ENCODE results near the gene PI4KB.

PI4KB gene

DNA sequence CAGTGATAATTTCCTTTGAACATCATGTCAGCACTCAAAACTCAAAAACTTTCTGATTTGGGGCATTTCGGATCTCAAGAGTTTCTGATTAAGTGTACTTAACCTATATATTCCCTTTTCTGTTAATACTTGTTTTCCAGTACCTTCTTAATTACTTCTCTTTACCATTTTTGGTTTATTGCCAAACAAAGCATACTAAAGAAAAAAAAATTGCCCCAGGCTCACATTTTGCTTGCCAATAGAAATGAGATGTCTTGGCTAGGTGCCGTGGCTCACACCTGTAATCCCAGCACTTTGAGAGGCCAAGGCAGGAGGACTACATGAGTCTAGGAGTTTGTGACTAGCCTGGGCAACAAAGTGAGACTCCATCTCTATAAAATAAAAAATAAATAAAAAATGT lies 67.9 kb downstream of the PI4KB start:
- Histone ChIP-seq H3K9me3 (ENCODE audit: insufficient read depth, low read depth, low read length) (no peaks in the 10 kb centered on the region), H3K4me3 (ENCODE audit: low read length) (no peak overlapping the region), H3K36me3 (ENCODE audit: insufficient read depth, low read depth, low read length) (peaks cover 26% of the 10 kb centered on the region), H3K4me1 (ENCODE audit: insufficient read depth, low read length) (peaks cover 7% of the 10 kb centered on the region; the same call in 1 of the 2 replicates), H3K9ac (ENCODE audit: low read depth, low read length) (no peak overlapping the region), H3K27ac (ENCODE audit: low read length) (no peak overlapping the region), H3K27me3 (ENCODE audit: insufficient read depth, low read length) (no peaks in the 10 kb centered on the region)

DNA sequence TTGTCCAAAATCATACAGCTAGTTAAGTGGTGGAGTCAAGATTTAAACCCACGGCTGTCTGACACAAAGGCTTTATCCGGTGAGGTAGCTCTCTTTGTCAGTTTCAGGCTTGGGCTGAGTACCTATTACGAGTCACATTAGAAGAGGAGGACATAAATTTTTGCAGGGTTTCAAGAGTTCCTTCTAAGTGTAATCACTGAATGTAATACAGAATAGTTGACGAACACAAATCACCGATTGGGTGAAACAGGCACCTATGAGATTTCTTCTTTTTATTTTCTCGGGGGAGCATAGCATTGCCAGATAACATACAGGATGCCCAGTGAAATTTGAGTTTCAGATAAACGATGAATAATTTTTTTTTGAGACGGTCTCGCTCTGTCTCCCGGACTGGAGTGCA lies 71.8 kb downstream of the PI4KB start:
- Histone ChIP-seq H3K36me3 (ENCODE audit: insufficient read depth, low read depth, low read length) (peaks cover 4% of the 10 kb centered on the region; the same call in 1 of the 2 replicates), H3K27ac (ENCODE audit: low read length) (peak overlapping the region; percentile 68), H3K9ac (ENCODE audit: low read depth, low read length) (peak overlapping the region; percentile 88), H3K4me3 (ENCODE audit: low read length) (peak overlapping the region; percentile 99), H3K4me1 (ENCODE audit: insufficient read depth, low read length) (peaks cover 7% of the 10 kb centered on the region; the same call in 1 of the 2 replicates), H3K27me3 (ENCODE audit: insufficient read depth, low read length) (no peaks in the 10 kb centered on the region), H3K9me3 (ENCODE audit: insufficient read depth, low read depth, low read length) (no peaks in the 10 kb centered on the region)

DNA sequence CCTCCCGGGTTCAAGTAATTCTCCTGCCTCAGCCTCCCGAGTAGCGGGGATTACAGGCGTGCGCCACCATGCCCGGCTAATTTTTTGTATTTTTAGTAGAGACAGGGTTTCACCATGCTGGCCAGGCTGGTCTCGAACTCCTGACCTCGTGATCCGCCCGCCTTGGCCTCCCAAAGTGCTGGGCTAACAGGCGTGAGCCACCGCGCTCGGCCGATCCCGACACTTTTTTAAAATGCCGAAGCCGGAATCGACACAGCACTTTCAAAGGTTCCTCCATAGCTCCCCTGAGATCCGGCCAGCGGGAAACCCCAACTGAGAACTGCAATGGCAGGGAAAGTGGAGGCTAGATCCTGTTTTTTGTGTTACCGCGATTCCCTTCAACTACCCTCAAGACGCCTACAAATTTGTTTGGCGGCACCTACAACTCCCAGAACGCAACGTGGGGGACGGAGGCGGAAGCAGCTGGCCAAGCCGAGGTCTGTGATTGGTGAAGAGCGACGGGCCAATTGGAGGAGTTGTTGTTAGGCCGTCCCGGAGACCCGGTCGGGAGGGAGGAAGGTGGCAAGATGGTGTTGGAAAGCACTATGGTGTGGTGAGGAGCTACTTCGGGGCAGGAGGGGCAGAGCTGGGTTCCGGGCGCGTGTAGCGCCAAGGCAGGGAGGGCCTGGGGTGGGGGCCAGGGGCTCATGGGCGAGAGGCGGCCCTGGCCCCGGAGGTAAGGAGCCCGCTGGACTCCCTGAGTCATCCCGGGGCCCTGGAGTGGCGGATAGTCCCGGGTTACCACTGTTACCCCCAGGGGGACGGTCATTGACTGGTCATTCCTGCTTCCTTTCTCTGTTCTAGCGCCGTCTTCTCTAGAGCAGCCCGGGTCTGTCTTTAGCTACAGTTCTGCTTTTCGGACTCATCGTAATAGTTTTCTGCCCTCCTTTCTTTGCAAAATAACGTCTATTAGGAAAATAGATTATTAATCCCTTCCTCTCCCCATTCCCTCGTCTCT lies 72.7 kb downstream of the PI4KB start, which contains the start of gene PSMD4:
PSMD4 (plus strand) TSS at position 518 of the 997 bp plus-strand sequence; CDS start at position 567, 49 bp downstream.
- Histone ChIP-seq H3K27me3 (ENCODE audit: insufficient read depth, low read length) (no peaks in the 10 kb centered on the region), H3K36me3 (ENCODE audit: insufficient read depth, low read depth, low read length) (peaks cover 11% of the 10 kb centered on the region), H3K4me1 (ENCODE audit: insufficient read depth, low read length) (peaks cover 7% of the 10 kb centered on the region; the same call in 1 of the 2 replicates), H3K27ac (ENCODE audit: low read length) (peak within 1 kb of the TSS; percentile 68), H3K9ac (ENCODE audit: low read depth, low read length) (peak within 1 kb of the TSS; percentile 88), H3K9me3 (ENCODE audit: insufficient read depth, low read depth, low read length) (no peaks in the 10 kb centered on the region), H3K4me3 (ENCODE audit: low read length) (peak within 1 kb of the TSS; percentile 99)

- Histone ChIP-seq H3K36me3 (ENCODE audit: insufficient read depth, low read depth, low read length) (peaks cover 37% of the 10 kb centered on the region), H3K9ac (ENCODE audit: low read depth, low read length) (no peak overlapping the region), H3K4me1 (ENCODE audit: insufficient read depth, low read length) (peaks cover 7% of the 10 kb centered on the region; the same call in 1 of the 2 replicates), H3K9me3 (ENCODE audit: insufficient read depth, low read depth, low read length) (no peaks in the 10 kb centered on the region), H3K4me3 (ENCODE audit: low read length) (no peak overlapping the region), H3K27ac (ENCODE audit: low read length) (no peak overlapping the region), H3K27me3 (ENCODE audit: insufficient read depth, low read length) (no peaks in the 10 kb centered on the region)
Measured at GRCh38 chr1:151251656-151252470, 75.4 kb downstream of the PI4KB start.

GRCh38 chr1:151246786-151247185 lies 80.4 kb downstream of the PI4KB start:
- Histone ChIP-seq H3K4me3 (ENCODE audit: low read length) (no peak overlapping the region), H3K9me3 (ENCODE audit: insufficient read depth, low read depth, low read length) (no peaks in the 10 kb centered on the region), H3K9ac (ENCODE audit: low read depth, low read length) (no peak overlapping the region), H3K4me1 (ENCODE audit: insufficient read depth, low read length) (no peaks in the 10 kb centered on the region), H3K36me3 (ENCODE audit: insufficient read depth, low read depth, low read length) (peaks cover 87% of the 10 kb centered on the region), H3K27ac (ENCODE audit: low read length) (no peak overlapping the region), H3K27me3 (ENCODE audit: insufficient read depth, low read length) (no peaks in the 10 kb centered on the region)

DNA sequence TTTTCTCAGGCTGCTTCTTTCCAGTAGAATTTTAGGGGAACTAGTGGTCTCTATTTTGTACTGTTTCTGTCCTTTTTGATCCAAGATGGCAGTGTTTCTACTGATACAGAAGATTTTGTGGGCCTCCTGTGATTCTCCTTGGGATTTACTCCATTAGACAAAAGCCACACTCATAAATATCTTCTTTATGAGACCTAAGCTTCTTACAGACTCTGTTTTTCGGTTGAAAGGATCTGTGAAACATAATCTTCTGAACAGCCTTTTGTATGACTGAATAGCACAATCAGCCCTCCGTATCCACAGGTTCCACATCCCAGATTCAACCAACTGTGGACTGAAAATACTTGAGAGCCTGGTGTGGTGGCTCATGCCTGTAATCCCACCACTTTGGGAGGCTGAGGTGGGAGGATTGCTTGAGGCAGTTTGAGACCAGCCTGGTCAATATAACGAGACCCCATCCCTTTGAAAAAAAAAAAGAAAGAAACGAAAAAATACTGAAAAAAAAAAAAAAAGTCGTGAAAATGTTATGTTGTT lies 83.5 kb downstream of the PI4KB start:
- Histone ChIP-seq H3K9me3 (ENCODE audit: insufficient read depth, low read depth, low read length) (no peaks in the 10 kb centered on the region), H3K36me3 (ENCODE audit: insufficient read depth, low read depth, low read length) (peaks cover 98% of the 10 kb centered on the region), H3K4me1 (ENCODE audit: insufficient read depth, low read length) (no peaks in the 10 kb centered on the region), H3K9ac (ENCODE audit: low read depth, low read length) (no peak overlapping the region), H3K27ac (ENCODE audit: low read length) (no peak overlapping the region), H3K4me3 (ENCODE audit: low read length) (no peak overlapping the region), H3K27me3 (ENCODE audit: insufficient read depth, low read length) (no peaks in the 10 kb centered on the region)

DNA sequence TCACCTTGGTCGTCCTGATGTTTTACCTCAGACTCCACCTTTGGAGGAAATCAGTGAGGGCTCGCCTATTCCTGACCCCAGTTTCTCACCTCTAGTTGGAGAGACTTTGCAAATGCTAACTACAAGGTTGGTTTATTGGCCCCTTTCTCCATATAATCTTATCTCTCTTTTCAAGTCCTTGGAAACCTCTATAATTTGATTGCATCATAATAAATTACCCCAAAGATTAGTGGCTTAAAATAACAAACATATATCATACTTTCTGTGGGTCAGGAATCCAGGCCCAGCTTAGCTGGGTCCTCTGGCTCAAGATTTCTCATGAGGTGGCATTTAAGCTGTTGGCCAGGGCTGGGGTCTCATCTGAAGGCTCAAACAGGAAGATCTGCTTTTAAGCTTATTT lies 84.8 kb downstream of the PI4KB start:
- no peak overlapping the region for H3K27ac ChIP-seq (ENCODE audit: low read length)

More for the DNA sequence above, 84.8 kb downstream of the PI4KB start:
- Histone ChIP-seq H3K36me3 (ENCODE audit: insufficient read depth, low read depth, low read length) (peaks cover 98% of the 10 kb centered on the region), H3K4me3 (ENCODE audit: low read length) (no peak overlapping the region), H3K9me3 (ENCODE audit: insufficient read depth, low read depth, low read length) (no peaks in the 10 kb centered on the region), H3K4me1 (ENCODE audit: insufficient read depth, low read length) (no peaks in the 10 kb centered on the region), H3K27me3 (ENCODE audit: insufficient read depth, low read length) (no peaks in the 10 kb centered on the region), H3K9ac (ENCODE audit: low read depth, low read length) (no peak overlapping the region)
